GM20000 (cell line): ENCODE measurements around the gene TMEM203.

ENCODE experiments used
- DNase-seq: peaks from one replicate; pipeline ENCODE4 v3.0.0; 2012; ENCODE audit warnings: low spot score
- CTCF ChIP-seq: IDR thresholded peaks from 2 replicates; pipeline ENCODE4 v1.5.1; 2012; ENCODE audit warnings: mild to moderate bottlenecking, control low read depth; ENCODE audit errors: extremely low read depth, missing control alignments

TMEM203 gene

DNA sequence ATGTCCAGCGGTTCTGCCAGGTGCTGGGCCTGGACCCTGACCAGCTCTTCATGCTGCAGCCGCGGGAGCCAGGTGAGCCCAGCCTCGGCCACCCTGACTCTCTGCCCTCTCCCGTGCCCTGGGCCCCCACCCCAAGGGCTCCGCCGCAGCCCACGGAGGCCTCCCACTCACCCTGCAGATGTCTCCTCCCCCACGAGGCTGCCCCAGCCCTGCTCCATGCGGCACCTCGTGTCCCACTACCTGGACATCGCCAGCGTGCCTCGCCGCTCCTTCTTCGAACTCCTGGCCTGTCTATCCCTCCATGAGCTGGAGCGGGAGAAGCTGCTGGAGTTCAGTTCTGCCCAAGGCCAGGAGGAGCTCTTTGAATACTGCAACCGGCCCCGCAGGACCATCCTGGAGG, 9.2 kb upstream of the TMEM203 start:
- DNase-seq: no peak
- TF ChIP-seq CTCF: no peak

- no peak for TF ChIP-seq CTCF
- no peak for DNase-seq
Observed at GRCh38 chr9:137213160-137214060, 8.0 kb upstream of the TMEM203 start.

- TF ChIP-seq CTCF: no peak
Observed at GRCh38 chr9:137212520-137212919, 7.1 kb upstream of the TMEM203 start.

DNA sequence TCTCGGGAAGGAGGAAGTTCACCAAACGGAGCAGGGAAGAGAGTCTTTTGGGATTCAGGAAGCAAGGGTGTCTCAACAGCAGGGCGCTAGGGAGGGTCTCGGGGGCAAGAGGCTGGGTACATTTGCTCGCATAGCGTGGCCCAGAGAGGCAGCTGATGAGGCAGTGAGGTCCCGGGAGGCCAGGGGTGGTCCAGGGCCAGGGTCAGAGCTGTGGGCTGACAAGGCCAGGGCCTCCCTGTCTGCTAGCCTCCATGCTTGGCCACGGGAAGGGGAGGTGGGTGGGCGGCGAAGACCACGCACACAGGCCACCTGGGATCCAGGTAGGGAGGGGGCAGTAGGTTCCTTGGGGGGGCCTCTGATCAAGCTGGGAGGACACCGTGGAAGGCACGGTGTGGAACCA, 6.1 kb upstream of the TMEM203 start:
- no peak for DNase-seq
- TF ChIP-seq CTCF: no peak

More at GRCh38 chr9:137212520-137212919, 7.1 kb upstream of the TMEM203 start:
- no peak for DNase-seq

DNA sequence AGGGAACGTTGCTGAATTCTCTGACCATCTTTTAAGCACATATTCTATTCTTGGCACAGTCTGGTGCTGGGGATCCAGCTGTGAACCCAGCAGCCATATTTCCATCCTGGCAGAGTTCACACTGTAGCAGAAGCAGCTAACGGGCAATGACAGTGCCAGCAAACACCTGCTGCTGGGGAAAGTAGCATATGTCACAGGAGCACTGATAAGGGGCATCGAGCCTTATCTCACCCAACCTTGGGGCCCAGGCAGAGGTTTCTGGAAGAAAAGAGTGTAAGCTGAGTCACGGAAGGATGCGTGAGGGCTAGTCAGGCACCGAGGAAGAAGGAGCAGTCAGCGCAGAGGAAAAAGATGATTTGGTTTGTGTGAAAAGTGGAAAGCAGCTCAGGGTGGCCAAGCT, 1.2 kb upstream of the TMEM203 start:
- DNase-seq: no peak
- TF ChIP-seq CTCF: no peak

- no peak for TF ChIP-seq CTCF
- DNase-seq: no peak
Observed at GRCh38 chr9:137204731-137205125, 720 bp downstream of the TMEM203 start.

- TF ChIP-seq CTCF: no peak
- DNase-seq: no peak
Observed at GRCh38 chr9:137202966-137203365, 2.5 kb downstream of the TMEM203 start.
